ENCODE data around the gene IDS.
"Not testable (repeated sequence)": the region's sequence is repeated elsewhere in the genome, so short reads cannot be mapped to it uniquely, and the experiment has no call there.

Gene IDS

DNA sequence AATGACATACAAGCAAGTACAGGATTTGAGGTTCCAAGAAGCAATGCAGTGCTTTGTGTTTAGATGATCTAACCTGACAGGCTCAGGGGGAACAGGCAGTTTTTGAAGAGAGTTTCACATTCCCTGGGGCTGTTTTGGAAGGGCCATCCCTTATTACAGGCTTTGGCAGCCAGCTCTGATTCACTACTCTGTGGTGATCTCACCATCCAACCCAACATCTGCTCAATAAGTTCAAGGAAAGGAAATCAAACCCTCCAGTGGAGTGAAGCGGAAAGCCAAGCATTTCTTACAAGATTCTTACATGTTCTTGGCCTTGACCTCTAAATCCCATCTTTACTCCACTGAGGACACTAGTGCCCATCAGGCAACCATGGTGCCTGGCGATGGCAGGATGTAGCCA is 7.5 kb downstream of the IDS start:
- DNase-seq (ENCODE audit: low spot score): no peak

- no peak for DNase-seq (ENCODE audit: low spot score)
Measured at GRCh38 chrX:149497054-149497453, 8.1 kb downstream of the IDS start.

DNA sequence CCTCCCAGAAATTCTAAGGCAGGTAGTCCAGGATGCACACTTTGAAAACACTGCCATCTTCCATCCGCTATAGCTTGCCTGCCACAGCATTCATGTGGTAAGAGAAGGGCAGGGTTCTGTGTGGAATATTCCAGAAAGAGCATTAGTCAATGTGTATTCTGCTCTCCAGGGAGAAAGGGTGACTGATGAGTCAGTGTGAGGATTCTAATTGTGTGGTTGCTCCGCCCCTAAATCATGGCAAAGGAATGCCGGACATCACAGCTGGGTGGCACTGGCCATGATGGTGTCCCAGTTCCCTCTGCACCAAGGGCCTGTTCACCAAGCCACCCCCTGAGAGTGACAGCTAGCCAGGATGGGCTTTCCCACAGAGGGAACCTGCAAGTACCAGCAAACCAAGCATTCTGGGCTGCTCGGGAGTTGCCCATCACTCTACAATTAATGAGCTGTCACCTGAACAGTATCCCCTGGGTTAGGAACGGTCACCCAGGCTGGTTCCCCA is 9.5 kb downstream of the IDS start:
- DNase-seq (ENCODE audit: low spot score): no peak

DNA sequence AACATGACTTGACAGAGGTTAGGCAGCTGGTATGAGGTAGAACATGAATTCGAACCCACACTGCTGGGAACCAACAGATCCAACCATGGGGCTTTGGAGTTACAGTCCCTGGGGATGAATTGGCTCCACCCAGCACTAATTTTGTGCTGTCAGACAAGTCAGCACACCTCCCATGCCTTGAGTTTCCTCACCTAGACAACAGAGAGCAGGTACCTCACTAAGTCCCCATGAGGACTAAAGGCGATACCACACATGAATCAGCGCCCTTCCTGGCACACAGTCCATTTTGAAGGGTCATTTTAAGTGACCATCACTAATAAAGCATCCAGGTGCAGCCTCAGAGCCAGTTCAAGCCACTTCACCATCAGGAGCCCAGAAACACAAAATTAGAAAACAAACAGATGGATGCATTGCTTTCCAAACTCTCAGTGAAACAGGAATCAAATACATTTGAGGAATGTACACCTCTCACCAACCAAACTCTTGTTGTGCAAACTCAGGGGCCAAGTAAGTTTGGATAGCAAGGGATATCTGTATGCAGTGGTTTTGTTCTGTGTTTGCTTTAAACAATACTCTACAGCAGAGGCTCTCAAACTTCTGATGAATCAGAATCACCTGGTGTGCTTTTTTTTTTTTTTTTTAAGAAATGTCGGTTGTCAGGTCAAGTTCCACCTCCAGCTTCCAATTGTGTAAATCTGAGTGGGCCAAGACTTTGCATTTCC is 10.1 kb downstream of the IDS start:
- DNase-seq (ENCODE audit: low spot score): no peak

DNA sequence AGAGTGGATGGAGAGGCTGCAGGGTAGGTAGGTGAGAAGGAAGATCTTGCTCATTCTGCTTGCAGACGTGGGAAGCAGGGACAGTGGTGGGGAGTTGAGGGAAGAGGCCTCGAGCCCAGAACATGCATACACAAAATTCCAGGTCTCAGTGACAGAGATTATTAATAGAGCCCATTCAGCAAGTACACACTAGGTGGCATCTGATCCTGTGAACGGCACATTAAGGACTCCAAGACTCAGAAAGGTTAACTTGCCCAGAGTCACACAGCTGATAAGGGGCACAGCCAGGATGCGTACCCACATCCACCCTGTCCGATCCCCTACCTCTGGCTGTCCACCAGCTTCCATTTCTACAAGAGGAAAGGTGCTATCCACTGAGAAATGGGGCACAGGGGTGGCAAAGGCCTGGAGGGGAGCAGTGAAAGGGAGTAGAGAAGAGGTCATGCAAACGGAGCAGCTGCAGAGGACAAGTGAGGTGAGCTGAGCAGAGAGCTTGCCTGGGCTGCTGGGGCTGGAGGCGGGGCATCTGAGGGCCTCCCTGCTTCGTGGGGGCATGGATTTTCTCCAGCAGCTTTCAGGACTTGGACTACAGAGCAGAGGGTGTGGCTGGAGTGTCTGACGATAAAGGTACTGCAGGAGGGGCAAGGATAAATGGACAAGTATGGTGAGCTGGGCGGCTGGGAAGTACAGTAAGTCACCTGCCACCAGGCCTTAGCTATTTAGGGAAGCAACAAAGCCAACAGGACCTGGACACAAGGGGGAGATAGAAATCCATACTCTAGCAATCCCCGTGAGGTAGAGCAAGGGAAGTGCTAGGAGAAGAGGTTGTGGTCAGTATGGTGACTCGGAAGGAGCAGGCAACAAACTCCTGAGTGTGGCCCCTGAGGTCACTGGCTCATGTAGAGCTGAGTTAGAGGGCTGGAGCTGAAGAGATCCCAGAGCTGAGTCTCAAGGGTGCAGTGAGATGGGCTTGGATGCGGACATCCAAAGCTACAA is 11.2 kb downstream of the IDS start:
- DNase-seq (ENCODE audit: low spot score): no peak

- no peak for DNase-seq (ENCODE audit: low spot score)
Measured at GRCh38 chrX:149491812-149492211, 13.3 kb downstream of the IDS start.

DNA sequence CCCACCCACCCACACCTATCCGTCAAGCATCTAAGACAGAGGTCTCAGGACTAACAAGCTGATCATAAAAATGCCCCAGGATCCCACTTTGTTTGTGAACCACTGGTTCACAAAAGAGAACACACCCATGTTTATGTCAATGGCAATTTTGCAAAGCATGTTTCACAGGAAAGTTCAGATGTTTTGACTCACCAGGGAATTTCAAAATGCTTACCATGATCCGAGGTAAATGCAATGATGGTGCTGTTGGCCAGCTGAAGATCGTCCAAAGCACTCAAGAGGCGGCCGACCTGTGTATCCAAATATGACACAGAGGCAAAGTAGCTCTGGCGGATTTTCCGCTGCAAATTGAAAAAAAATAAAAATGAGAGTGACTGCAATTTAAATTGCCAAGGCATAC is 15.0 kb downstream of the IDS start:
- DNase-seq (ENCODE audit: low spot score): no peak

GRCh38 chrX:149488411-149489052 is 16.6 kb downstream of the IDS start:
- DNase-seq (ENCODE audit: low spot score): not testable (repeated sequence)

- not testable (repeated sequence) for DNase-seq (ENCODE audit: low spot score)
Measured at GRCh38 chrX:149488008-149488407, 17.1 kb downstream of the IDS start.

DNA sequence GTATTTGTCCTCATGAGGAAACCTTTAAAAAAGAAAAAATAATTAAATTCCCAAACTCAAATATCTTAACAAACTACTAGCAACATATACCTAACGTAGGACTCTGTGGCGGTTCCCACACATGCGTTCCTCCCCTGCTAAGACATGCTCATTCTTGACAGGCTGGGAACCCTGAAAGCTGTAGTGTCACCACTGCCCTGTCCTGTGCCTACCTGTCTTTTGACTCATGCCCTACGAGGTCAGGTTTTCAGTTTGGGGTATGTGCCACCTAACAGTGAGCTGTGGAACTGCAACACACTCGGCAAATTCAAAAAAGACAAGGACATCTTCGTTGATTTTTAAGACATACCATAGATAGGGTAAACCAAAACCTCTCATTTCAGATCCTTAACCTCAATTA is 17.8 kb downstream of the IDS start:
- DNase-seq (ENCODE audit: low spot score): peak; percentile 24

DNA sequence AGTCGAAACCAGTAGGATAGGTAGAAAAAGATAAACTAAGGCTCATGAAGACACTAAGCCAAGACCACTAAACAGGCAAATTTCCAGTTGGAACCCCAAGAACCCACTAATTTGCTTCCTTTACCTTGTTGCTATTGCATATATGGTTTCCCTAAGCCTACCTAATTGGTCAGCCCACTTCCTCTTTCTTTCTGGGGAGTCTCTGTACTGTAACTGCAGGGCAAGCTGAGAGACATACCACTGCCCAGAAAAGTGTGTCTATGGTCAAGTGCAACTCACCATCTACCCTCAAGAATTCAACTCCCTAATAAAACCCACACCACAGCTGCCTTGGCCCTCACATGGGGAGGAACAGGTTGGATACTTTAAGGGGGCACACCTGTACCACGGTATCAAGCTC is 28.6 kb downstream of the IDS start:
- DNase-seq (ENCODE audit: low spot score): no peak

GRCh38 chrX:149473966-149474365 is 31.1 kb downstream of the IDS start:
- no peak for DNase-seq (ENCODE audit: low spot score)

GRCh38 chrX:149473092-149473491 is 32.0 kb downstream of the IDS start:
- no peak for DNase-seq (ENCODE audit: low spot score)

- no peak for DNase-seq (ENCODE audit: low spot score)
Measured at GRCh38 chrX:149472625-149473024, 32.5 kb downstream of the IDS start.

DNA sequence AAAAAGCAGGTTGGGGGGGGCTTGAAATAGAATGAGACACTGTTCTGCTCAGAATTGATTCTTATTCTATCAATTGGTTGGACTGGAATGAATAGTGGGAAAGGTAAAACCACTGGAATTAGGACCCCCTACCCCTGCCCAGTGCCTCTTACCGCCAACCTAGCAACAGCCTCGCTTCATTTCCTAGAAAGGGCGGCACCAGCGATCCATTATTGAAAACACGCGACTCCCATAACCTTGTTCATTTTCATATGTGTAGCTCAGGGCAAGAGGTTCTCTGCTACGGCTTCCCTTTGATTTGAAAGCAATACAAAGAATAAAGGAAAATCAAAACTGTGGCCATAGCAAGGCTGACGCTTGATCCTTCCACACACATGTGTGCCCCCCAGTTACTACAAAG is 33.7 kb downstream of the IDS start:
- no peak for DNase-seq (ENCODE audit: low spot score)

DNA sequence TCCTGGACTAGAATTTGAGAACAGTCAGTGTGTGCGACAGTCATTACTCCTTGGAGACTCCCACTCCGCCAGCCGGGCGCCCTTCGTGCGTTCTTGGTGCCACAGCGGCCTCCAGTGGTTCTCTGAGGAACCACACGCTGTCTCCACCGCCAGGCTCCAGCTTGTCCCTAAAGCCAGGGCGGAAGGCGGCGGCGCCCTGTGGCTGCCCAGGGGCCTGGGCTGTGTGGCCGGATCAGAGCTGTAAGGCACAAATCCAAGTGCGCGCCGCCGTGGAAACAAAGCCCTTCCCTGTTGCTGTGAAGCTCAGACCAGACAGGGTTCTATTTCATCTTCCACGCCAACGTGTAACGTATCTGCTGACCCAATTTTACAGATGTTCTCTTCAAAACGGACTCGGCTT is 34.2 kb downstream of the IDS start:
- peak; percentile 69 for DNase-seq (ENCODE audit: low spot score)

- DNase-seq (ENCODE audit: low spot score): no peak
Measured at GRCh38 chrX:149469406-149469805, 35.7 kb downstream of the IDS start.

DNA sequence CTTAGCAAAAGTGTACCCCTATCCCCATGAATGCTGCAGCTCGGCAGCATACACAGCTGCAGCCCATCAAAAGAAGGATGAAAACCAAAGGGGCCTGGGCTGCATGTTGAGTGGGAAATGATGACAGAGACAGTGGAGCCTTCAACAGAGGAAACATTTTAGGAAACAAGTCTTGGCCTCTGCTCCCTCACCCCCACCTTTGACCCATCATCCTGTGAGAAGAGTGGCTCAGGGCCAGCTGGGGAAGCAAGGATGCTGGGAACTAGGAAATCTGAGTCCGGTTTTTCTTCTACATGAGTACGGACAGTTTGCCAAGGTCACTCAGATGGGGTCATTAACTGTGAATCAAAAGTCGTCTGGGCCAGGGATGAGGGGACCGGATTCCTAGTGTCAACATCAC is 37.2 kb downstream of the IDS start:
- no peak for DNase-seq (ENCODE audit: low spot score)

GRCh38 chrX:149467461-149467860 is 37.6 kb downstream of the IDS start:
- DNase-seq (ENCODE audit: low spot score): no peak

DNA sequence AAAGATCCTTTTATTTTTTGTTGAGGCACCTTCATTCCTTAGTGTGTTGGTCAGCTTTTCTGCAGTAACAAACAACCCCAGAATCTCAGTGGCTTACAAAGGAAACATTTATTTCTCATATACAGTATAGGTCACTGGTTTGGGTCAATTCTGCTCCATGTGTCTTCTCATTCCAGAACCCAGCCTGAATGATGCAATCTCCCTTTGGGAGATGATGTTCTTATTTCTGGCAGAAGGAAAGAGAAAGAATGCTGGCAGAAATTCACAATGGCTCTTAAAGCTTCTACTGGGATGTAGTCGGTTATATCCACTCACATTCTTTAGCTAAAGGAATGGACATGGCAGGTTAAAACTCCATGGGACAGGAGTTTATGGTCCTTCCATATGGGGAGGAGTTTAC is 42.3 kb downstream of the IDS start:
- DNase-seq (ENCODE audit: low spot score): no peak

DNA sequence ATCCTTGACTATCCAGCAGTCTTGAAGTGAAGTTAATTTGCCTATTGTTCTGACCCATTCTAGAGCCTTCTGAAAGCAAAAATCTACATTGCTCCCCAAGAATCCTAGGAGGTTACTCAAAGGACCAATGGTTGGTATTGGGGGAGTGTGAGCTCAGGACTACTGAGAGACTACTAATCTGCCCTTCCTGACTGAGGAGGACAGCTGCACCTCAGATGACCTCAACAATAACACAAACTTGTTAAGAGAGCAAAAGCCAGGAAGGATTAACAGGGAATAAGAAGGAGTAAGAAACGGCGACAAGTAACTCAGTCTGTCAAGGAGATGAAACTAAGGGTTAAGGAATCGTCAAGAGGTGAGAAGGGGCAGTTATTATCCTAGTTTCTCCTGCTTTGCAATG is 43.4 kb downstream of the IDS start:
- DNase-seq (ENCODE audit: low spot score): no peak

GRCh38 chrX:149458586-149458985 is 46.5 kb downstream of the IDS start:
- no peak for DNase-seq (ENCODE audit: low spot score)

Measured in activated CD4-positive, alpha-beta T cell treated with anti-CD3 and anti-CD28 coated beads, Interleukin-2, Interleukin-4, amounts not matched to agents 100 ng/mL and 50 ng/mL, durations not matched to agents 16 hours and 8 hours (primary cell).